ENCODE results near the gene MLANA. TPM values are rescaled to one million over a fixed set of nuclear protein-coding genes. Genes with fewer than 3 reads are reported as not detected.

Gene MLANA
- total RNA-seq, 6 experiments from 2014 or later: not detected

GRCh38 chr9:5852987-5853386 lies 37.7 kb upstream of the MLANA start:
- Mint-ChIP-seq H3K4me3 (no peak overlapping the region), H3K4me1 (ENCODE audit: low read depth) (no peaks in the 10 kb centered on the region), H3K9me3 (no peaks in the 10 kb centered on the region), H3K36me3 (ENCODE audit: low read depth) (no peaks in the 10 kb centered on the region), H3K27ac (no peak overlapping the region), H3K27me3 (ENCODE audit: insufficient read depth) (peaks cover 10% of the 10 kb centered on the region; the same call in 1 of the 2 replicates)
- DNase-seq: no peak
- TF ChIP-seq CTCF (IDR thresholded peaks at IDR 0.05): no peak

- no peak for TF ChIP-seq CTCF (IDR thresholded peaks at IDR 0.05)
- Mint-ChIP-seq H3K27me3 (ENCODE audit: insufficient read depth) (peaks cover 12% of the 10 kb centered on the region), H3K9me3 (no peaks in the 10 kb centered on the region), H3K4me3 (no peak overlapping the region), H3K4me1 (ENCODE audit: low read depth) (no peaks in the 10 kb centered on the region), H3K36me3 (ENCODE audit: low read depth) (no peaks in the 10 kb centered on the region), H3K27ac (no peak overlapping the region)
- DNase-seq: no peak
Observed at GRCh38 chr9:5853617-5854016, 37.1 kb upstream of the MLANA start.

- TF ChIP-seq CTCF (IDR thresholded peaks at IDR 0.05): no peak
- Mint-ChIP-seq H3K27ac (no peak overlapping the region), H3K4me1 (ENCODE audit: low read depth) (no peaks in the 10 kb centered on the region), H3K4me3 (no peak overlapping the region), H3K36me3 (ENCODE audit: low read depth) (no peaks in the 10 kb centered on the region), H3K27me3 (ENCODE audit: insufficient read depth) (peaks cover 12% of the 10 kb centered on the region), H3K9me3 (no peaks in the 10 kb centered on the region)
- DNase-seq: no peak
Observed at GRCh38 chr9:5854063-5854790, 36.5 kb upstream of the MLANA start.

GRCh38 chr9:5857928-5858327 lies 32.8 kb upstream of the MLANA start:
- no peak for TF ChIP-seq CTCF (IDR thresholded peaks at IDR 0.05)
- peaks cover 14% of the 10 kb centered on the region for H3K27me3 Mint-ChIP-seq (ENCODE audit: insufficient read depth)
- H3K36me3 Mint-ChIP-seq (ENCODE audit: low read depth): no peaks in the 10 kb centered on the region
- H3K4me1 Mint-ChIP-seq (ENCODE audit: low read depth): no peaks in the 10 kb centered on the region
- H3K9me3 Mint-ChIP-seq: no peaks in the 10 kb centered on the region
- no peak overlapping the region for H3K4me3 Mint-ChIP-seq
- DNase-seq: no peak
- no peak overlapping the region for H3K27ac Mint-ChIP-seq

GRCh38 chr9:5858833-5859232 lies 31.9 kb upstream of the MLANA start:
- no peak overlapping the region for H3K4me3 Mint-ChIP-seq
- H3K4me1 Mint-ChIP-seq (ENCODE audit: low read depth): no peaks in the 10 kb centered on the region
- no peak overlapping the region for H3K27ac Mint-ChIP-seq
- no peaks in the 10 kb centered on the region for H3K9me3 Mint-ChIP-seq
- TF ChIP-seq CTCF (IDR thresholded peaks at IDR 0.05): no peak
- H3K27me3 Mint-ChIP-seq (ENCODE audit: insufficient read depth): peaks cover 8% of the 10 kb centered on the region
- H3K36me3 Mint-ChIP-seq (ENCODE audit: low read depth): no peaks in the 10 kb centered on the region
- no peak for DNase-seq

Data from HFFc6 (cell line).